Measurements from ENCODE around the gene CLIC5.

CLIC5 gene

GRCh38 chr6:46002264-46002663 lies 13.4 kb downstream of the CLIC5 start:
- DNase-seq (ENCODE audit: low read depth, low spot score) = no peak

DNA sequence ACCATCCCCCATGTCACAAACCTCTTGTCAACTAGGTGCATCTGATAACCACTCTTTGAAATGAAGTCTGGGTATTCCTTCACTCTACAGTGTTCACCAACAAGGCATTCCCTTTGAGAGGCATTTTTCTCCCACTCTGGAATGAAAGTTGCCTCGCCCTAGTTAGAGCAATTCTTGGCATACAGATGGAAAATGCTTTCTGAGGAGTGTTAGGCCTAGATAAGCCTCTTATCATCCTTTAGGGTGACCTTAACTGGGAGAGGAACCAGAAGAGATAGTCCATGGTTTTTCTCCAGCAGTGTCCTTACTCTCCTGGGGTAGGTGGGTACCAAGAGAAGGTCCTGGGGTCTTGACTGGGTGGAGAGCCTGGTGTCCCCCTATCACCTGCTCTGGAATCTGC lies 14.8 kb downstream of the CLIC5 start:
- no peak for DNase-seq (ENCODE audit: low read depth, low spot score)
- H3K27ac ChIP-seq = no peak overlapping the region

More at GRCh38 chr6:46002264-46002663, 13.4 kb downstream of the CLIC5 start:
- no peak overlapping the region for H3K27ac ChIP-seq

DNA sequence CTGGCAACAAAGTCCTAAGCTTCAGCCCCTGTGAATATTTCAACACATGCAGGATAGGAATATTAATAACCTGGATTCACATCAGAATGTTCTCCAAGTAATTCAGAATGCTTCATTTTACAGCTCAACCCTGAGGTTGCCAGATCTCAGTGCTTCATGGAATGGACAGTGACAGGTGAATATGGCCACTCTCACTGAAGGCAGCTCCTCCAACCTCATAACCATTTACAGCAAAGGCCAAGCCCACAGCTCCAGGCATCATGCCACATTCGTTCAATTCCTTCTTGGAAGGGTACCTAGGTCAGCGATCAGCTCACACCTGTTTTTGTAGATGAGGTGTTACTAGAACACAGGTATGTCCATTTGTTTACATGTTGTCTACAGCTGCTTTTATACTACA lies 17.1 kb downstream of the CLIC5 start:
- H3K27ac ChIP-seq = no peak overlapping the region
- no peak for DNase-seq (ENCODE audit: low read depth, low spot score)

DNA sequence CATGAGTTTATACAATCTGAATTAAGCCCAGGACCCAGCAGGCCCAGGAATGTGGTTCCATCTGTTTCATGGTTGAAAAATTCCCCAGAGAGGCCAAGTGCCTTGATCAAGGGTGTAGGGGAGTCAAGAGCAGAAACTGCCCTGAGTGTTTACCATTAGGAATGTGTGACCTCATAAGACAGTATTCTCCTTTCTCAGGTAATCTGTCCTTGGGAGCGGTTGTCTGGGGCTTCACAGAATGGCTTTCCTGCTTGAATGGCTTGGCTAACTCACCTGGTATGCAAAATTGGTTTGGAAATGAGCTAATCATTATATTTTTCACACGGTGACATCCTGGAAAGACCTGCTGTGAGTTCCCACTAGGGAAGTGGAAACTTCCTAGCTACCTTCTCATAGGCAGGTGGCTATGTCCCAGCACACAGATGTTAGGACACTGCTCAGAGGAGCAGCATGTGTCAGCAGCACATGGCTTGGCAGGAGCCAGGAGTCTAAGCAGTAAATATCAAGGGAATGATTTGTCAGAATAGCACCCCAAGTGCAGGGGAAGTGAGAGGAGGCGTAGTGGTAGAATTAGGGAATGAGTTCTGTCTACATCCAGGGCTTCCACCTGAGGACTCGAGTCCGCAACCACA lies 17.7 kb downstream of the CLIC5 start:
- no peak for DNase-seq (ENCODE audit: low read depth, low spot score)
- H3K27ac ChIP-seq = no peak overlapping the region

- DNase-seq (ENCODE audit: low read depth, low spot score) = no peak
- H3K27ac ChIP-seq = no peak overlapping the region
Observed at GRCh38 chr6:45991189-45991588, 24.5 kb downstream of the CLIC5 start.

DNA sequence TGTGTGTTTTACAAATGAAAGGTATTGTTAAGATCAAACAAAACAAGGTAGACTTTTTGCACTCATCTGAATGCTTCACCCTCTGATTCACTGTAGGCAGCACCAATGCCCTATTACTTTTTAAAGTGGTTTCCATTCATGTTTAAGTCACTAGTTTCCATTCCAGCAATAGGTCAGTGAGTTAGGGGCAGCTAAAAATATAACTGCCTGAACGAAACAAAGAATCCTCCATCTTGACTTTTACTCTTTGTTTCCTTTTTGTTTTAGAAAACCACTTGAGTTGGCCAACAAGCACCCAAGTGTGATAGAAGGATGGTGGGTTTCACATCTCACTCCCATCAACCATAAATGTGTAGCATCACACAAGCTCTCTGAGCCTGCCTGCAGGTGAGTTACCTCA lies 25.5 kb downstream of the CLIC5 start:
- DNase-seq (ENCODE audit: low read depth, low spot score) = no peak

GRCh38 chr6:45988635-45989034 lies 27.0 kb downstream of the CLIC5 start:
- no peak overlapping the region for H3K27ac ChIP-seq

More for the DNA sequence above, 25.5 kb downstream of the CLIC5 start:
- no peak overlapping the region for H3K27ac ChIP-seq

GRCh38 chr6:45987856-45988255 lies 27.8 kb downstream of the CLIC5 start:
- no peak overlapping the region for H3K27ac ChIP-seq

More at GRCh38 chr6:45988635-45989034, 27.0 kb downstream of the CLIC5 start:
- DNase-seq (ENCODE audit: low read depth, low spot score) = no peak

GRCh38 chr6:45986746-45987274 lies 28.9 kb downstream of the CLIC5 start:
- no peak for DNase-seq (ENCODE audit: low read depth, low spot score)
- no peak overlapping the region for H3K27ac ChIP-seq

More at GRCh38 chr6:45987856-45988255, 27.8 kb downstream of the CLIC5 start:
- DNase-seq (ENCODE audit: low read depth, low spot score) = no peak

- no peak for DNase-seq (ENCODE audit: low read depth, low spot score)
- no peak overlapping the region for H3K27ac ChIP-seq
Observed at GRCh38 chr6:45984788-45985425, 30.8 kb downstream of the CLIC5 start.

- H3K27ac ChIP-seq = no peak overlapping the region
- DNase-seq (ENCODE audit: low read depth, low spot score) = no peak
Observed at GRCh38 chr6:45984347-45984746, 31.3 kb downstream of the CLIC5 start.

DNA sequence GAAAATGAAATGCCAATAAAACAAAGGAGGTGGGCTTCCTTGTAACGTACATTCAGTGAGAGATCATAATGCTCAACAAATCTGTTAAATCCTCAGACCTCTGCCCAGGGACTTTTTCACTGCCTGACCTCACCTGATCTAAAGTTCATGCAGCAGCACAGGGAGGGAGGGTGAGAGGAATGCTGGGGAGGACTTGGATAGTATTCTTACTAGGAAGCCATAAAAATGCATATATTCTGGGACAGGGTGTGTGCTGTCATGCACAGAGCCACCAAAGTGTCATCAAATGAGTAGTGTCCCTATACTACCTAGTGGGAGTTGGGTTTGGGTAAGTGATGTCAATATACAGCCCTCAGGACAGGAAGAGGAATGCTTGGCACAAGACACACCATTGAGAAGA lies 32.6 kb downstream of the CLIC5 start:
- DNase-seq (ENCODE audit: low read depth, low spot score) = no peak
- H3K27ac ChIP-seq = no peak overlapping the region

DNA sequence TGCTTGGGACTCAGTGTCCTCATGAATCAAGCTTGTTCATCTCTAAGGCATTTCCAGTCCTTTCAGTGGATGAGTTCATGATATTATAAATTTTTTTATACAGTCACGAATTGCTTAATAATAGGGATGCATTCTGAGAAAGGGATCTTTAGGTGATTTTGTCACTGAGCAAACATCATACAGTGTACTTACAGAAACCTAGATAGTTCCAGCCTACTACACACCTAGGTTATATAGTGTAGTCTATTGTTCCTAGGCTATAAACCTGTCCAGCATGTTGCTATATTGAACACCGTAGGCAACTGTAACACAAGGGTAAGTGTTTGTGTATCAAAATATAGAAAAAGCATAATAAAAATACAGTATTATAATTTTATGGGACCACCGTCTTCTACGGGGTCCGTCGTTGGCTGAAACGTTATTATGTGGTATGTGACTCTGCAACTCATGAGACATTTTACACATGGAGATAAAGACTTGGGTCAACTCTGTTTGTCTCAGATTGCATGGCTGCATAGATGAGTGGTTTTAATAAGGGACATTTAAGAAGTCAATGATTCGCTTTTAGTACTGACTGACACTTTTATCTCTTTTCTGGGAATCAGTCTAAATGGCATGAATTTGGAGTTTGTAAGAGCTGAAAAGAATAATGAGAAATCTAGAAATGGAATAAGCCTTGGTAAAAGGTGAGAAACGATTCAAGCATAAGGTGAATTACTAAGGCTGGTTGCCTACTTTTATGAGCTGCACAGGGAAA lies 33.2 kb downstream of the CLIC5 start:
- no peak overlapping the region for H3K27ac ChIP-seq

DNA sequence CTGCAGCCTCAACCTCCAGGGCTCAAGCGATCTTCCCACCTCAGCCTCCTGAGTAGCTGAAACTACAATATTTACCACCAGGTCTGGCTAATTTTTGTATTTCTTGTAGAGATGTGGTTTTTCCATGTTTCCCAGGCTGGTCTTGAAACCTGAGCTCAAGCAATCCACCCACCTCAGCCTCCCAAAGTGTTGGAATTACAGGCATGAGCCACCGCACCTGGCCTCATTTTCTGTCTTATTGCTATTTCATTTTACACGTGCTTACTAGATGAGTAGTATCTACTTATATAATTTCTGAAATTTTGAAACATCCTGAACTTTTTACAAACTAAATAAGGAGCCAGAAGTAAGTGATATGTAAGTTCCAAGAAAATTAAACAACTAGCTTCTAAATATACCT lies 34.6 kb downstream of the CLIC5 start:
- no peak overlapping the region for H3K27ac ChIP-seq
- no peak for DNase-seq (ENCODE audit: low read depth, low spot score)

More for the DNA sequence above, 33.2 kb downstream of the CLIC5 start:
- DNase-seq (ENCODE audit: low read depth, low spot score) = no peak

GRCh38 chr6:45979311-45979710 lies 36.3 kb downstream of the CLIC5 start:
- DNase-seq (ENCODE audit: low read depth, low spot score) = no peak
- H3K27ac ChIP-seq = no peak overlapping the region

- no peak for DNase-seq (ENCODE audit: low read depth, low spot score)
- no peak overlapping the region for H3K27ac ChIP-seq
Observed at GRCh38 chr6:45974596-45974995, 41.1 kb downstream of the CLIC5 start.

DNA sequence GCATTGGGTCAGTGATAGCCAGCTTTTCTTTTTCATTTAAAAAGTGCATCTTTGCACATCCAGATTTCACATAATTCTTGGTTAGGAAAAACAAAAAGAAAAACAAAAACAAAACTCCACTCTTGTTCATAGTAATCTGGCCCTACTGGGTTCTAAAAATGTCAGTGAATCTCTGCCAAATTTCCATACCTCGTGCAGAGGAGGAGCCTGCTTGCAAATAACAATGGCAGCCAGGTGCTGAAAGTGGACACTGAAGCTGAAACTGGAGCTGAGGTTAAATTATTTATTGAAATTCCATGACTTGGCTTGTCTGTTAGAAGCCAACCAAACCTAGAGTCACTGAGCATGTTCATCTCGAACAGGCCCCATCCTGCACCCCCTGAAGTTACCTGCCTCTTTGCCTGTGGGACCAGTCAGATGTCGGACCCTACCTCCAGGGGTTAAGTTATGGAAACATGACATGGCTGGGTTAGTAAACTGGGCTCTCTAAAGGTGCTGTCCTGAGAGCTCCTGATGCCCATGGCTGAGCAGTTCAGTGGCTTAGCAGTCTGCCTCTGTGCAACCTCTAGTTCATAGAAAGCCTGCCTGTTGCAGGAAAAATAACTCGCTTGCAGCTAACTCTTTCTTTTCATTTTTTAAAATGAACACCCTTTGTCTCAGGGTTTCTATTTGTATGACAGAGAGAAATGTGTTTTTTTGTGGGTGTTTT lies 42.7 kb downstream of the CLIC5 start:
- no peak overlapping the region for H3K27ac ChIP-seq
- no peak for DNase-seq (ENCODE audit: low read depth, low spot score)

DNA sequence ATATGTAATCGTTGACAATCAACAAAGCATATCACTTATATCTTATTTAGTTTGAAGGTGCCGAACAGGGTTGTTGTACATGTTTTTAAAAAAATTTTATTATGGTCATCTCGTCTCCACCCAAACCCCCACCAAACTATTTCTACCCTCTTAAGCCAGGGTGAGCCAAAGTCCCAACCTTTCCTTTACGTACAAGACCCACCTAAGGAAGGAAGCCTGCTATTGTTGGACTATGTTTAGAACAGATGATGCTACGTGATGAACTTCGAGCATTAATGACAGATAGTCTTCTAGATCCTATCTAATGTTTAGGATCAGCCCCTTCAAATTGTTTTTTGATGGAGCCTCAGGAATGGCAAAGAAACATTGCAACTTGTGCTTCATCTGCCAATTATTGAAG lies 44.4 kb downstream of the CLIC5 start:
- no peak for DNase-seq (ENCODE audit: low read depth, low spot score)
- no peak overlapping the region for H3K27ac ChIP-seq

DNA sequence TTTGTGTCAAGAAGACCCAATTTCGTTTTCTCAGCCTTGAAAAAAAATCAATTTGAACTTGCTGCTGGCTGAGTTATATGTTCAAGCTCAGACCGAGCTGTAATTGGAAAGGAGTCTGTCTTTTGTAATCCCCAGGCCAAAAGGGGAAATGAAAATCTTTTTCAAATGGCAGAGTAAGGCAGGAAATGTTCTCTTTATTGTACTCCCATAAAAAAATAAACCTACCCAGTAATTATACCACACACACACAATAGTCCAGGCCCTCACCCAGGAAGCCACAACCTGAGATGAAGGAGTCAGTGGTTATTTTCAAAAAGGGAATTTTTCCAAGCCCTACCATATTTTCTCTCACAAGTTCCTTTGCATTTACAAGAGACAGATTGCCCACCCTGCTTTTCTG lies 45.3 kb downstream of the CLIC5 start:
- H3K27ac ChIP-seq = no peak overlapping the region
- no peak for DNase-seq (ENCODE audit: low read depth, low spot score)

DNA sequence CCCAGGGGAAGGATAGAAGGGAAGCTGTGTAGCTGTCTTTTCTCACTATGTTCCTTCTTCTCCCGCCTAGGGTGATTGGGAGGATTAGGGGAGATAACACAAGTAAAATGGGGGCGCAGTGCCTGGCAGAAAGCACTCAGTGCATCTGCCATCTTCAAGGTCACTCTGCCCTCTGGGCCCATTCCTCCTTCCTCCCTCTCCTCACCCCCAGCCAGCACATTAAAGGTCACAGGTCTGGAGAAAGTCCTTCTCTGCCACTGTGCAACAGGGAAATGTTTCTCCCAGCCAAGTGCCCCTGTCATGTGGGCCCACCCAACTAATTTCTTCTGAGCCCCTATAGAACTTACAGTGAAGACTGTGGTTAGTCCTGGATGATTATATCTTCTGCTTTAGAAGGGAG lies 45.8 kb downstream of the CLIC5 start:
- no peak overlapping the region for H3K27ac ChIP-seq
- no peak for DNase-seq (ENCODE audit: low read depth, low spot score)
